Measurements from ENCODE around the gene CWC15. TPM values are rescaled to one million over a fixed set of nuclear protein-coding genes. Genes with fewer than 3 reads are reported as not detected.

CWC15 gene
- total and polyA plus RNA-seq, 2 of the 13 experiments (the other 11 are each of a cell fraction or from before 2014, with no cell fraction given): 27.6 to 61.2 TPM

DNA sequence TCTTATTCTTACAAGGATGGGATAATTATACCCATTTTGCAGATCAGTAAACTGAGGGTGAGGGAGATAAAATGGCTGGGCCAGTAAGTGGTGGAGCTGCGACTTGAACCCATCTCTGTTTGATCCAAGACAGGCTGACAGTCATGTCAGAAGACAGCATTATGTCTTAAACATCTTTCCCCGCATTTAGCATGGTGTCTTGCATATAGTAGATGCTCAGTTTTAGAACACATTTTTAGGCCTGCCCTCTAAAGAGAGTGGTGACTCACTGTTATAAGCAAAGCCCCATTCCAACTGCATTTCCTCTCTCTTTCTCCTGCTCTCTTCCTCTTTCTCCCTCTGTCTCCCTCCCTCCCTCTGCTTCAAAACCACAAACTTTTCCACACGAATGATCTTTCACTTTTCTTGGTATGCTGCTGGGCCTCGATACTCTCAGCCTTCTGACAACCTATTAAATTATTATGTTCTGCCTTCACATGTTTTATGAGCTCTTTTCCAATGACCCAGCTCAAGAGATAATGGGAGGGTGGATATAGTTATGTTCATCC, 25.2 kb downstream of the CWC15 start:
- Histone ChIP-seq H4K20me1 (ENCODE audit: insufficient read depth, low read length) (no peaks in the 10 kb centered on the region), H3K4me2 (ENCODE audit: low read depth, low read length) (no peak overlapping the region), H3K9me3 (ENCODE audit: low read length) (no peaks in the 10 kb centered on the region), H3K79me2 (ENCODE audit: insufficient read depth, low read length) (no peaks in the 10 kb centered on the region), H3K4me3 (replicated peaks in 1 of 3; ENCODE audit: insufficient read depth in 1 of 3, low read depth in 2 of 3, low read length in 3 of 3) (no peak overlapping the region), H3K27ac (ENCODE audit: extremely low read length, insufficient read depth, low read length) (no peak overlapping the region), H3K9ac (ENCODE audit: insufficient read depth, low read depth, low read length) (no peak overlapping the region), H3K36me3 (replicated peaks in 1 of 2; ENCODE audit: control insufficient read depth in 1 of 2, insufficient read depth in 2 of 2, low read length in 2 of 2) (no peaks in the 10 kb centered on the region), H2AFZ (ENCODE audit: low read length) (no peak overlapping the region), H3K4me1 (ENCODE audit: insufficient read depth, low read length) (no peaks in the 10 kb centered on the region), H3K27me3 (ENCODE audit: control insufficient read depth in 1 of 2, insufficient read depth in 2 of 2, low read length in 2 of 2) (no peaks in the 10 kb centered on the region; a peak in 2 of 5 replicates)
- FAIRE-seq (no peak), DNase-seq (ENCODE audit: low spot score) (no peak), ATAC-seq (no peak)
- BruUV-seq (replicated peaks): no TSS peak
- ChIA-PET POLR2A (no interaction called here), CTCF (ENCODE audit: low intra/inter-chr PET ratio, low total read pairs) (no interaction called here)
- intact Hi-C loops (cut with micrococcal nuclease; ENCODE audit: unreplicated experiment) (no loop called here), in situ Hi-C loops (cut with HindIII; ENCODE audit: extremely low pct_ligation_motif_present, low pct_unique_long_range_greater_than_20kb) (no loop called here)
- 24% methylated on average over 4 of the region's 4 CpGs for WGBS (ENCODE audit: low lambda C conversion rate)
- TF ChIP-seq ZNF629 (CRISPR knock-in tag; conservative IDR thresholded peaks at IDR 0.05) (peak; percentile 68), SNRNP70 (IDR thresholded peaks at IDR 0.05; ENCODE audit: low read depth, low read length) (no peak), ZNF207 (IDR thresholded peaks at IDR 0.05; ENCODE audit: borderline replicate concordance) (no peak)
- TF ChIP-seq, protein P1, sequence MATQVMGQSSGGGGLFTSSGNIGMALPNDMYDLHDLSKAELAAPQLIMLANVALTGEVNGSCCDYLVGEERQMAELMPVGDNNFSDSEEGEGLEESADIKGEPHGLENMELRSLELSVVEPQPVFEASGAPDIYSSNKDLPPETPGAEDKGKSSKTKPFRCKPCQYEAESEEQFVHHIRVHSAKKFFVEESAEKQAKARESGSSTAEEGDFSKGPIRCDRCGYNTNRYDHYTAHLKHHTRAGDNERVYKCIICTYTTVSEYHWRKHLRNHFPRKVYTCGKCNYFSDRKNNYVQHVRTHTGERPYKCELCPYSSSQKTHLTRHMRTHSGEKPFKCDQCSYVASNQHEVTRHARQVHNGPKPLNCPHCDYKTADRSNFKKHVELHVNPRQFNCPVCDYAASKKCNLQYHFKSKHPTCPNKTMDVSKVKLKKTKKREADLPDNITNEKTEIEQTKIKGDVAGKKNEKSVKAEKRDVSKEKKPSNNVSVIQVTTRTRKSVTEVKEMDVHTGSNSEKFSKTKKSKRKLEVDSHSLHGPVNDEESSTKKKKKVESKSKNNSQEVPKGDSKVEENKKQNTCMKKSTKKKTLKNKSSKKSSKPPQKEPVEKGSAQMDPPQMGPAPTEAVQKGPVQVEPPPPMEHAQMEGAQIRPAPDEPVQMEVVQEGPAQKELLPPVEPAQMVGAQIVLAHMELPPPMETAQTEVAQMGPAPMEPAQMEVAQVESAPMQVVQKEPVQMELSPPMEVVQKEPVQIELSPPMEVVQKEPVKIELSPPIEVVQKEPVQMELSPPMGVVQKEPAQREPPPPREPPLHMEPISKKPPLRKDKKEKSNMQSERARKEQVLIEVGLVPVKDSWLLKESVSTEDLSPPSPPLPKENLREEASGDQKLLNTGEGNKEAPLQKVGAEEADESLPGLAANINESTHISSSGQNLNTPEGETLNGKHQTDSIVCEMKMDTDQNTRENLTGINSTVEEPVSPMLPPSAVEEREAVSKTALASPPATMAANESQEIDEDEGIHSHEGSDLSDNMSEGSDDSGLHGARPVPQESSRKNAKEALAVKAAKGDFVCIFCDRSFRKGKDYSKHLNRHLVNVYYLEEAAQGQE (IDR thresholded peaks at IDR 0.05; ENCODE audit: borderline replicate concordance in 1 of 2, low read depth in 1 of 2, low read length in 2 of 2): no peak

GRCh38 chr11:94946812-94947211, 26.5 kb downstream of the CWC15 start:
- ChIA-PET CTCF (ENCODE audit: low intra/inter-chr PET ratio, low total read pairs) (no interaction called here), POLR2A (no interaction called here)
- H3K79me2 ChIP-seq (ENCODE audit: insufficient read depth, low read length): no peaks in the 10 kb centered on the region
- no peak overlapping the region for H3K4me2 ChIP-seq (ENCODE audit: low read depth, low read length)
- in situ Hi-C loops (cut with HindIII; ENCODE audit: extremely low pct_ligation_motif_present, low pct_unique_long_range_greater_than_20kb): no loop called here
- intact Hi-C loops (cut with micrococcal nuclease; ENCODE audit: unreplicated experiment): no loop called here
- H3K9ac ChIP-seq (ENCODE audit: insufficient read depth, low read depth, low read length): no peak overlapping the region
- H3K9me3 ChIP-seq (ENCODE audit: low read length): no peaks in the 10 kb centered on the region
- DNase-seq (ENCODE audit: low spot score): no peak
- WGBS (ENCODE audit: low lambda C conversion rate): 0% methylated on average over 1 of the region's 4 CpGs
- H3K27ac ChIP-seq (ENCODE audit: extremely low read length, insufficient read depth, low read length): no peak overlapping the region
- H3K4me1 ChIP-seq (ENCODE audit: insufficient read depth, low read length): no peaks in the 10 kb centered on the region
- no TSS peak for BruUV-seq (replicated peaks)
- H3K4me3 ChIP-seq (replicated peaks in 1 of 3; ENCODE audit: insufficient read depth in 1 of 3, low read depth in 2 of 3, low read length in 3 of 3): no peak overlapping the region
- H4K20me1 ChIP-seq (ENCODE audit: insufficient read depth, low read length): no peaks in the 10 kb centered on the region
- no peak overlapping the region for H2AFZ ChIP-seq (ENCODE audit: low read length)
- FAIRE-seq: no peak
- no peaks in the 10 kb centered on the region; a peak in 2 of 5 replicates for H3K27me3 ChIP-seq (ENCODE audit: control insufficient read depth in 1 of 2, insufficient read depth in 2 of 2, low read length in 2 of 2)
- no peaks in the 10 kb centered on the region for H3K36me3 ChIP-seq (replicated peaks in 1 of 2; ENCODE audit: control insufficient read depth in 1 of 2, insufficient read depth in 2 of 2, low read length in 2 of 2)
- ATAC-seq: no peak
- TF ChIP-seq, protein P2, sequence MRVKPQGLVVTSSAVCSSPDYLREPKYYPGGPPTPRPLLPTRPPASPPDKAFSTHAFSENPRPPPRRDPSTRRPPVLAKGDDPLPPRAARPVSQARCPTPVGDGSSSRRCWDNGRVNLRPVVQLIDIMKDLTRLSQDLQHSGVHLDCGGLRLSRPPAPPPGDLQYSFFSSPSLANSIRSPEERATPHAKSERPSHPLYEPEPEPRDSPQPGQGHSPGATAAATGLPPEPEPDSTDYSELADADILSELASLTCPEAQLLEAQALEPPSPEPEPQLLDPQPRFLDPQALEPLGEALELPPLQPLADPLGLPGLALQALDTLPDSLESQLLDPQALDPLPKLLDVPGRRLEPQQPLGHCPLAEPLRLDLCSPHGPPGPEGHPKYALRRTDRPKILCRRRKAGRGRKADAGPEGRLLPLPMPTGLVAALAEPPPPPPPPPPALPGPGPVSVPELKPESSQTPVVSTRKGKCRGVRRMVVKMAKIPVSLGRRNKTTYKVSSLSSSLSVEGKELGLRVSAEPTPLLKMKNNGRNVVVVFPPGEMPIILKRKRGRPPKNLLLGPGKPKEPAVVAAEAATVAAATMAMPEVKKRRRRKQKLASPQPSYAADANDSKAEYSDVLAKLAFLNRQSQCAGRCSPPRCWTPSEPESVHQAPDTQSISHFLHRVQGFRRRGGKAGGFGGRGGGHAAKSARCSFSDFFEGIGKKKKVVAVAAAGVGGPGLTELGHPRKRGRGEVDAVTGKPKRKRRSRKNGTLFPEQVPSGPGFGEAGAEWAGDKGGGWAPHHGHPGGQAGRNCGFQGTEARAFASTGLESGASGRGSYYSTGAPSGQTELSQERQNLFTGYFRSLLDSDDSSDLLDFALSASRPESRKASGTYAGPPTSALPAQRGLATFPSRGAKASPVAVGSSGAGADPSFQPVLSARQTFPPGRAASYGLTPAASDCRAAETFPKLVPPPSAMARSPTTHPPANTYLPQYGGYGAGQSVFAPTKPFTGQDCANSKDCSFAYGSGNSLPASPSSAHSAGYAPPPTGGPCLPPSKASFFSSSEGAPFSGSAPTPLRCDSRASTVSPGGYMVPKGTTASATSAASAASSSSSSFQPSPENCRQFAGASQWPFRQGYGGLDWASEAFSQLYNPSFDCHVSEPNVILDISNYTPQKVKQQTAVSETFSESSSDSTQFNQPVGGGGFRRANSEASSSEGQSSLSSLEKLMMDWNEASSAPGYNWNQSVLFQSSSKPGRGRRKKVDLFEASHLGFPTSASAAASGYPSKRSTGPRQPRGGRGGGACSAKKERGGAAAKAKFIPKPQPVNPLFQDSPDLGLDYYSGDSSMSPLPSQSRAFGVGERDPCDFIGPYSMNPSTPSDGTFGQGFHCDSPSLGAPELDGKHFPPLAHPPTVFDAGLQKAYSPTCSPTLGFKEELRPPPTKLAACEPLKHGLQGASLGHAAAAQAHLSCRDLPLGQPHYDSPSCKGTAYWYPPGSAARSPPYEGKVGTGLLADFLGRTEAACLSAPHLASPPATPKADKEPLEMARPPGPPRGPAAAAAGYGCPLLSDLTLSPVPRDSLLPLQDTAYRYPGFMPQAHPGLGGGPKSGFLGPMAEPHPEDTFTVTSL (CRISPR knock-in tag; IDR thresholded peaks at IDR 0.05; ENCODE audit: borderline replicate concordance): no peak
- no peak for TF ChIP-seq ZBTB1 (CRISPR knock-in tag; IDR thresholded peaks at IDR 0.05; ENCODE audit: borderline replicate concordance)
- TF ChIP-seq SALL1 (CRISPR knock-in tag; IDR thresholded peaks at IDR 0.05): no peak
- TF ChIP-seq CCDC6 (CRISPR knock-in tag; IDR thresholded peaks at IDR 0.05): no peak
- TF ChIP-seq RELA (CRISPR knock-in tag; IDR thresholded peaks at IDR 0.05): no peak
